Activated T-cell treated with anti-CD3 and anti-CD28 coated beads, Interleukin-2, amount 50 U/mL, for 48 hours (primary cell): ENCODE data around the gene GPR6.

Experiments
- DNase-seq, 2 experiments: peaks; one replicate each; pipeline ENCODE4 v3.0.0-alpha.2; 2020

The GPR6 gene

DNA sequence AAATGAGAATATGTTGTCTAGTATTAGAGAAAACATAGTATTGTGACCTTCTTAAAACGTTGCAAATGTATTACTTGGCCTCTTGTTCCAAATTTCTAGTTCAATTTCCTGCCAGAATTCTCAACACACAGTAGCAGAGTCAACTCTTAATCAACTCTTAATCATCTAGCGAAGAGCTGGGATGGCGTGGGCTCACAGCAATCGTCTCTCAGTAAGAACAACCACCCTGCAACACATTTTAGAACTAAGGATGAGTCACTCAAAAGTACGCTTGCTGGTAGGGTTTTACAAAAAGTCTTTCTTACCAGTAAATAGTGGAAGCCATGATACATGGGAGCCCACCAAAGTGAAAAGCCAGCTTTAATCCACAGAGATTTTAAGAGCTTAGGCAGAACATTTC lies 24.6 kb downstream of the GPR6 start:
- no peak for DNase-seq

- DNase-seq, result no peak
These were observed 35.3 kb downstream of the GPR6 start for GRCh38 chr6:110013386-110013785.

DNA sequence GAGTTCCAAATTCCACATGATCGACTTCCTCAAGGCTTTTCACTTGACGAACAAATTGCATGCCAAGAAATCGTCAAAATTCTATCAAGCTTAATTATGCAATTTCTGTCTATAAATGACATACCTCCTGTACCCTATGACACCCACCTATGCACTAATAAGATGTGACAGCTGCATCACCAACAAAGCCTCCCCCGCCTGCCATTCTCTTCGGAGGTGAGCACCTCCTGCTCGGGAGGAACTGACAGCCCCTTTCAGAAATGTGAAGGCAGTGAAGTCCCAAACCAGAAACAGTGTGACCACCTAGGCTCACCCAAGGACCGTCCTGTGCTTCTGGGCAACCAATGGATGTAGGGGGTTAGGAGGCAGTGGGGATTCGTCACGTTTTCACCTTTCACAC lies 37.1 kb downstream of the GPR6 start:
- no peak for DNase-seq

DNA sequence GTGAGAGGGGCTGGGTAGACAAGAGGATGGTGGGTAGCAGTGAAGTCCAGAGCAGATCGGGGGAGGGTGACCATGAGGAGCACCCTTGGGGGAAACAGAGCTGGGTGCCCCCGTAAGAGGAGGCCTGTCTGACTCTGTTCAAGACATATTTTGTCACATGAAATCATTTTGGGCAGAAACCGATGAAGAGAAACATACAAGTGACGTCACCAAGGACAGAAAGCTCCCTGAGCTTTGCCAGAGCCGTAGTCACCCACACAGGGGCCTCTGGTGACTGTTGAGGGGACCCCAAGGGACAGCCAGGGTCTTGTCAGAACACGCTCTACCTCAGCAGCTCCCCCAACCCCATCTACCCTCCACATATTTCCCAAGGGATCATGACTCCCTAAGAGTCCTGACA lies 39.2 kb downstream of the GPR6 start:
- no peak for DNase-seq

GRCh38 chr6:110017946-110018345 lies 39.8 kb downstream of the GPR6 start:
- no peak for DNase-seq

DNA sequence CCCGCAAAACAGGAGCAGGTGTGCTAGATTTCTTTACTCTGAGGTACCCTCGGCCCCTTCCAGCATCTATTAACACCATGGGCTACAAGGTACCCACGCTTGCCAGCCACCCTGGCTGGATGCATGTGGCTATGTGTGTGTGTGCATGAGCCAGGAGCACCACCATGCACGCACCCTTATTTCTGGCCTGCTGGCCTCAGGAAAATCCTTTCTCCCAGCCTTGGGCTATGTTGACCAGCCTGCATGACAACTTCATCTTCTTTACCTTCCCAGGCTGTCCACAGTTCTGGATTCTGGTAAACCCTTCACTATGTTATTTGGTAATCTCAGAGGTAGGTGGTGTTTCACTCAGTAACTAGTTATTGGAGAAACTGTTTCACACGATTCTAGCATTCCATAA lies 40.4 kb downstream of the GPR6 start:
- no peak for DNase-seq

- no peak for DNase-seq
These were observed 42.8 kb downstream of the GPR6 start for GRCh38 chr6:110020888-110021287.

DNA sequence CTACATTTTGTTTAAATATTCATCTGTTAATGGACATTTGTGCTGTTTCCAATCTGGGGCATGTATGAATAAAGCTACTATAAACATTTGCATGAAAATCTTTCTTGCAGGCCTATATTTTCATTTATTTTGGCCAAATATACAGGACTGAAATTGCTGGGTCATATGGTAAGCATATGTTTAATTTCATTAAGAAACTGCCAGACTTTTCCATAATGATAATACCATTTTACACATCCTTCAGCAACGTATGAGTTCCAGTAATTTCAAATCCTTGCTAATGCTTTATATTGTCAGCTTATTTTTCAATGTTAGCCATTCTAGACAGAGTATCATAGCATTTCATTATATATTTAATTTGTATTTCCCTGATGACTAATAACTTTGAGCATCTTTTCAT lies 51.0 kb downstream of the GPR6 start:
- no peak for DNase-seq
